ENCODE data around the gene STON2.

- no peak for TF ChIP-seq CTCF (IDR thresholded peaks at IDR 0.05)
- TF ChIP-seq POLR2AphosphoS5 (IDR thresholded peaks at IDR 0.05; ENCODE audit: low read depth, low read length) = no peak
- no peak for TF ChIP-seq REST (IDR thresholded peaks at IDR 0.05; ENCODE audit: insufficient read depth in 1 of 2, low read depth in 2 of 2, low read length in 1 of 2)
- no peak for TF ChIP-seq TCF7L2 (IDR thresholded peaks at IDR 0.05; ENCODE audit: low read depth, low read length)
Measured at GRCh38 chr14:81371802-81372201, 28.3 kb downstream of the STON2 start.
